Glutamatergic neuron (in vitro differentiated cells): ENCODE results near the gene GAMT. TPM values are rescaled to one million over a fixed set of nuclear protein-coding genes. Genes with fewer than 3 reads are reported as not detected.

Experiments used
- DNase-seq: peaks from one replicate; pipeline ENCODE4 v3.0.0; 2022
- H3K27ac Mint-ChIP-seq: one replicate; pipeline ENCODE4 v1.8.0; 2020; ENCODE audit warnings: mild to moderate bottlenecking, mixed read lengths, inconsistent platforms; ENCODE audit not compliant: unreplicated experiment
- H3K27me3 Mint-ChIP-seq: one replicate; pipeline ENCODE4 v1.8.0; 2020; ENCODE audit warnings: mild to moderate bottlenecking, moderate library complexity, mixed read lengths, inconsistent platforms; ENCODE audit not compliant: unreplicated experiment
- H3K36me3 Mint-ChIP-seq: one replicate; pipeline ENCODE4 v1.8.0; 2020; ENCODE audit warnings: mild to moderate bottlenecking, mixed read lengths, inconsistent platforms; ENCODE audit not compliant: unreplicated experiment
- H3K4me1 Mint-ChIP-seq: one replicate; pipeline ENCODE4 v1.8.0; 2020; ENCODE audit warnings: mild to moderate bottlenecking, low read depth, mixed read lengths, inconsistent platforms; ENCODE audit not compliant: unreplicated experiment
- H3K4me3 Mint-ChIP-seq: one replicate; pipeline ENCODE4 v1.8.0; 2020; ENCODE audit warnings: mild to moderate bottlenecking, mixed read lengths, inconsistent platforms; ENCODE audit not compliant: unreplicated experiment
- H3K9me3 Mint-ChIP-seq: one replicate; pipeline ENCODE4 v1.8.0; 2020; ENCODE audit warnings: mild to moderate bottlenecking, moderate library complexity, mixed read lengths, inconsistent platforms; ENCODE audit not compliant: unreplicated experiment
- total RNA-seq: library from RNA; stranded (reverse); fragmentation: NEBNext Ultra II Directional; extraction: Animal tissue kit (Norgen Biotek cat#: 25700); gene quantifications from one replicate; pipeline ENCODE4 v1.2.1, GENCODE V29; 2021; ENCODE audit not compliant: unreplicated experiment
- TF ChIP-seq, protein P1 (sequence below): fragments of 200-600 bp; sonication (generic); IDR thresholded peaks from one replicate; pipeline ENCODE4 v1.5.0; 2021; ENCODE audit not compliant: partially characterized antibody, unreplicated experiment

Gene GAMT
- total RNA-seq, 1 donor from 2014 or later = 17.9 TPM

DNA sequence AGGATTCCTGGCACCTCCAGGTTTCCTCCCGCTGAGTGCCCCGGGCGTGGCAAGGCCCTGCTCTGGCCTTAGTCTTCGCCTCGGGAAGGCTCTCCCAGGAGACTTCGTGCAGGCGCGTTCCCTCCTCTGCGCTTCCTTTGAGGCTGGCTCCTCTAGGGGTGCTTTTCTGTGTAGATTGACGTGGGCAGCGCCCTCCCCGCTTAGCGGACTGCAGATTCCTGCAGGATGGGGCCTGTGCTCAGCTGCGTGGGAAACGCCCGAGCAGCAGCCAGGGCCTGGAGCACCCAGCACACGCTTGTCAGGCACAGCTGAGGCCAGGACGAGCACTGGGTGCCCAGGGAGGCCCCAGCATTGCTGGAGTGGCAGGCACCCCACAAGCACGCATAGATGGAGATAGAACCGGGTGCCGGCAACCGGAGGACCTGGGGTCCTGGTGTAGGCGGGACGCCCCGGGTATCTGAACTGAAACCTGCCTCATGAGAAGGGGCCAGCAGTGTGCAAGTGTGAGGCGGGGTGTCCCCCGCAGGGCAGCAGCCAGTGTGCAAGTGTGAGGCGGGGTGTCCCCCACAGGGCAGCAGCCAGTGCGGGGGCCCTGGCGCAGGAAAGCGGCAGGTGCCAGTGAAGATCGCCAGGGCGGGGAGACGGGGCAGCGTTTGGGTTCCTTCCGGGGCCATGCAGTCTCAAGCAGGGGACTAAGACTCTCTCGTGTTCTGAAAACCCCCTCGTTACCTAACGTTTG lies 14.2 kb downstream of the GAMT start:
- Mint-ChIP-seq H3K4me3 (no peak overlapping the region), H3K4me1 (peaks cover 3% of the 10 kb centered on the region)

DNA sequence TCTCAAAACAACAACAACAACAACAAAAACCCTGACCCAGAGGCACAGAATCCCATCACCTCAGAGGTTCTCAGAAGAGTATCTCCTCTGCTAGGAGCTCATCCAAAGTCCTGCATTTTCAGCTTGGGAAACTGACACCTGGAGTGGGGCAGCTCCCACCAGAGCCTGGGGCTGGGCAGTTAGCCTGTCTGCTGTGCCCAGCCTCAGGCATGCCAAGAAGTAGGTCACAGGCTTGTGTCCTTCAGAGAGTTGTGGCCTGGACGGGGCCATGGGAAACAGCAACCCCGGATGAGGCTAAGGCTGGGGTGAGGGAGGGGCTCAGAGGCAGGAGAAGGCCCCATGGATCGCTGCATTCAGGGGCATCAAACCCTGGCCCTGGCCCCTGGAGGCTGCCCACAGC lies 15.5 kb downstream of the GAMT start:
- peaks cover 19% of the 10 kb centered on the region for H3K27me3 Mint-ChIP-seq
- TF ChIP-seq, protein P1, sequence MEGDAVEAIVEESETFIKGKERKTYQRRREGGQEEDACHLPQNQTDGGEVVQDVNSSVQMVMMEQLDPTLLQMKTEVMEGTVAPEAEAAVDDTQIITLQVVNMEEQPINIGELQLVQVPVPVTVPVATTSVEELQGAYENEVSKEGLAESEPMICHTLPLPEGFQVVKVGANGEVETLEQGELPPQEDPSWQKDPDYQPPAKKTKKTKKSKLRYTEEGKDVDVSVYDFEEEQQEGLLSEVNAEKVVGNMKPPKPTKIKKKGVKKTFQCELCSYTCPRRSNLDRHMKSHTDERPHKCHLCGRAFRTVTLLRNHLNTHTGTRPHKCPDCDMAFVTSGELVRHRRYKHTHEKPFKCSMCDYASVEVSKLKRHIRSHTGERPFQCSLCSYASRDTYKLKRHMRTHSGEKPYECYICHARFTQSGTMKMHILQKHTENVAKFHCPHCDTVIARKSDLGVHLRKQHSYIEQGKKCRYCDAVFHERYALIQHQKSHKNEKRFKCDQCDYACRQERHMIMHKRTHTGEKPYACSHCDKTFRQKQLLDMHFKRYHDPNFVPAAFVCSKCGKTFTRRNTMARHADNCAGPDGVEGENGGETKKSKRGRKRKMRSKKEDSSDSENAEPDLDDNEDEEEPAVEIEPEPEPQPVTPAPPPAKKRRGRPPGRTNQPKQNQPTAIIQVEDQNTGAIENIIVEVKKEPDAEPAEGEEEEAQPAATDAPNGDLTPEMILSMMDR = no peak
- DNase-seq = no peak
- no peak overlapping the region for H3K4me3 Mint-ChIP-seq
- H3K9me3 Mint-ChIP-seq = peaks cover 19% of the 10 kb centered on the region
- H3K4me1 Mint-ChIP-seq = peaks cover 6% of the 10 kb centered on the region
- peaks cover 8% of the 10 kb centered on the region for H3K36me3 Mint-ChIP-seq
- no peak overlapping the region for H3K27ac Mint-ChIP-seq

More for the DNA sequence above, 14.2 kb downstream of the GAMT start:
- TF ChIP-seq, protein P1 = no peak
- H3K36me3 Mint-ChIP-seq = peaks cover 8% of the 10 kb centered on the region
- H3K9me3 Mint-ChIP-seq = peaks cover 19% of the 10 kb centered on the region
- no peak overlapping the region for H3K27ac Mint-ChIP-seq
- peaks cover 19% of the 10 kb centered on the region for H3K27me3 Mint-ChIP-seq
- DNase-seq = no peak

DNA sequence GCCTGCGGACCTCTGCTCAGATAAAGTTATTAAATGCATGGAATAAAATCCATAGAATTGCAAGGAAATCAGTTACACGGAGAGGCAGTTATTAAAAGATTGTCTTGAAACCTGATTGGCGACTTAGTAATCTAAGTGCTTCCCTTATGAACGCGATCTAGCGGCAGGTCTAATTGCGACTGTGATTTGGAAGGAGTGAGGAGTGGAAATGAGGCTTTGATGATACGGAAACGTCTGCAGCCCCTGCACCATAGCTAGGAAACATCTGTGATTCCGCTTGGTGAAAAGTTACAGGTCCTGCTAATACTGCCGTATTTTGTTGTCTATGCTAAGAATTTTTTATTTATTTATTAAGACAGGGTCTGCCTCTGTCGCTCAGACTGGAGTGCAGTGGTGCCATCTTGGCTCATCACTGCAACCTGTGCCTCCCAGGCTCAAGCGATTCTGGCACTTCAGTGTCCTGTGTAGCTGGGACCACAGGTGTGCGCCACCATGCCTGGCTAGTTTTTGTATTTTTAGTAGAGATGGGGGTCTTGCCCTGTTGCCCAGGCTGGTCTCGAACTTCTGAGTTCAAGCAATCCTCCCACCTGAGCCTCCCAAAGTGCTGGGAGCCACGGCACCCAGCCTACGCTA lies 16.7 kb downstream of the GAMT start:
- peaks cover 20% of the 10 kb centered on the region for H3K9me3 Mint-ChIP-seq
- peaks cover 6% of the 10 kb centered on the region for H3K4me1 Mint-ChIP-seq
- peak overlapping the region; percentile 10 for H3K27ac Mint-ChIP-seq
- TF ChIP-seq, protein P1 = no peak
- DNase-seq = no peak
- H3K4me3 Mint-ChIP-seq = peak overlapping the region; percentile 84
- peaks cover 23% of the 10 kb centered on the region for H3K27me3 Mint-ChIP-seq
- H3K36me3 Mint-ChIP-seq = peaks cover 8% of the 10 kb centered on the region

DNA sequence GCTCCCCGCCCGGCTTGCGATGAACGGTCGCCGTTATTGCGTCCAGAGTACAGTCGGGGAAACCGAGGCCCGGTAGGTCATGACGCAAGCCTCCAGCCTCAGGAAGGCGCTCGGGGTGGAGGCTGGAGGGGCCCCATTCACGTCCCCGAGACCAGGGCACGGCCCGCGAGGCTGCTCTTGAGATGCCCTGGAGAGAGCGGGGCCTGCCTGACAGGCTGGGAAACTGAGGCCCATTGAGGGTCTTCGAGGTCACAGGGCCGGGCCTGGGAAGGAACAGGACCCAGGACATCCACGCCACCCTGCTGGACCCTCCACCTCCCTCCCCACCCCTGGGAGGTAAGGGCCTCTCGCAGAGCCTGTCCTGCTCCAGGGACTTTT lies 17.3 kb downstream of the GAMT start:
- Mint-ChIP-seq H3K4me3 (peak overlapping the region; percentile 84), H3K27me3 (peaks cover 22% of the 10 kb centered on the region), H3K4me1 (peaks cover 6% of the 10 kb centered on the region), H3K36me3 (peaks cover 8% of the 10 kb centered on the region), H3K27ac (peak overlapping the region; percentile 10), H3K9me3 (peaks cover 19% of the 10 kb centered on the region)
- DNase-seq = no peak
- TF ChIP-seq, protein P1 = no peak

DNA sequence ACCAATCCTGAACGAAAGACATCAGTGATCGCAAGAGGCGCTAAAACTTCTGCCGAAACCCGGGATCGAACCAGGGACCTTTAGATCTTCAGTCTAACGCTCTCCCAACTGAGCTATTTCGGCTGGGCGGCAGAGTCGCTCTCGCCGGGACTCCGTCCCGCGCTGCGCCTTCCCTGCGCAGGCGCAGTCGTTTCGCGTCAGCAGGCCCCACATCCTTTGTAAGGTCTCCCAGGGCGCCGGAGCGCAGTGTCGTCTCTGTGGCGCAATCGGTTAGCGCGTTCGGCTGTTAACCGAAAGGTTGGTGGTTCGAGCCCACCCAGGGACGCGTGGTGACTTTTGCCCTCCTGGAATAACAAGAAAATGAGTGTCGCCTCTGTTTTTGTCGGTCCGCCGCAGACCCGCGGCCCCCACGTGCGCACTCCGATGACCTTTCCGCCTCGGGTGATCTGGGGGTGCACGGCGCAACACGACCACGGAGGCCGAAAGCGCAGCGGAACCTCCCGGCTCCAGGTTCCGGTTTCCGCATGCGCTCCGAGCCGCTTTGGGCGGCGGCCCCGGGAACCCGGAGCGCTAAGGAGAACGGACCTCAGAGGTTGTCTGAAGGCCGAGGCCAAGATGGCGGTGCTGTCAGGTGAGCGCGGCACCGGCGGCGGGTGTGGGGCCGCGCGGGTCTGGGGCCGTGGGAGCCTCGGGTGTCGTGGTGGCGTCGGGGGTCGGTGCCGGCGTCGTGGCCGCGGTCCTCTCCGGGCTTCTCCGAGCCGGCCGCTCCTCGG lies 17.8 kb downstream of the GAMT start, which contains the start of gene NDUFS7:
Gene NDUFS7 (plus strand): TSS at position 596 of the 773 bp plus-strand sequence. CDS start 20 bp downstream, at position 616.
- Mint-ChIP-seq H3K27me3 (peaks cover 22% of the 10 kb centered on the region), H3K4me1 (peaks cover 6% of the 10 kb centered on the region), H3K27ac (peak within 1 kb of the TSS; percentile 98), H3K4me3 (peak within 1 kb of the TSS; percentile 91), H3K36me3 (peaks cover 8% of the 10 kb centered on the region), H3K9me3 (peaks cover 16% of the 10 kb centered on the region)
- TF ChIP-seq, protein P1 = no peak
- DNase-seq = peak; percentile 90
